ENCODE results near the gene CCDC57.
A peak's percentile ranks its signal among the peaks of the same experiment; 100 is the strongest.

The CCDC57 gene

GRCh38 chr17:82121246-82121645 is 91.4 kb downstream of the CCDC57 start:
- intact Hi-C loops (cut with DNase I), result no loop called here
- no peak for DNase-seq

GRCh38 chr17:82120148-82120547 is 92.5 kb downstream of the CCDC57 start:
- intact Hi-C loops (cut with DNase I), result no loop called here
- DNase-seq, result peak in 28 of 42 donors; percentile 37 to 83 (median 55)

- intact Hi-C loops (cut with DNase I), result no loop called here
- peak in 5 of 42 donors; percentile 39 to 57 (median 43) for DNase-seq
Measured at GRCh38 chr17:82118815-82119380, 93.7 kb downstream of the CCDC57 start.

GRCh38 chr17:82118168-82118814 is 94.4 kb downstream of the CCDC57 start:
- intact Hi-C loops (cut with DNase I), result no loop called here
- DNase-seq, result no peak

GRCh38 chr17:82117139-82118090 is 95.2 kb downstream of the CCDC57 start:
- no peak for DNase-seq
- intact Hi-C loops (cut with DNase I), result no loop called here

- intact Hi-C loops (cut with DNase I), result no loop called here
- DNase-seq, result no peak
Measured at GRCh38 chr17:82116246-82116645, 96.4 kb downstream of the CCDC57 start.

GRCh38 chr17:82114872-82115271 is 97.8 kb downstream of the CCDC57 start:
- DNase-seq, result no peak
- intact Hi-C loops (cut with DNase I), result no loop called here

GRCh38 chr17:82114447-82114846 is 98.2 kb downstream of the CCDC57 start:
- no peak for DNase-seq
- intact Hi-C loops (cut with DNase I), result no loop called here

GRCh38 chr17:82113941-82114340 is 98.7 kb downstream of the CCDC57 start:
- intact Hi-C loops (cut with DNase I), result no loop called here
- DNase-seq, result no peak

GRCh38 chr17:82113422-82113821 is 99.2 kb downstream of the CCDC57 start:
- intact Hi-C loops (cut with DNase I), result no loop called here
- DNase-seq, result no peak

GRCh38 chr17:82112914-82113311 is 99.7 kb downstream of the CCDC57 start:
- DNase-seq, result no peak
- intact Hi-C loops (cut with DNase I), result no loop called here

- intact Hi-C loops (cut with DNase I), result no loop called here
- DNase-seq, result no peak
Measured at GRCh38 chr17:82112181-82112913, 100.3 kb downstream of the CCDC57 start.

- DNase-seq, result no peak
- intact Hi-C loops (cut with DNase I), result no loop called here
Measured at GRCh38 chr17:82110298-82110697, 102.3 kb downstream of the CCDC57 start.

- intact Hi-C loops (cut with DNase I), result no loop called here
- no peak for DNase-seq
Measured at GRCh38 chr17:82108961-82109475, 103.6 kb downstream of the CCDC57 start.

GRCh38 chr17:82108496-82108945 is 104.1 kb downstream of the CCDC57 start:
- intact Hi-C loops (cut with DNase I), result no loop called here
- no peak for DNase-seq

- intact Hi-C loops (cut with DNase I), result no loop called here
- no peak for DNase-seq
Measured at GRCh38 chr17:82108038-82108437, 104.6 kb downstream of the CCDC57 start.

GRCh38 chr17:82107341-82107860 is 105.2 kb downstream of the CCDC57 start:
- intact Hi-C loops (cut with DNase I), result no loop called here
- DNase-seq, result no peak

- intact Hi-C loops (cut with DNase I), result no loop called here
- peak in 4 of 42 donors; percentile 32 to 61 (median 38) for DNase-seq
Measured at GRCh38 chr17:82106688-82107305, 105.8 kb downstream of the CCDC57 start.

Data from head of caudate nucleus (tissue), 42 donors.